WTC11 (cell line): ENCODE measurements around the gene LGALS8.

Experiments used
- CTCF ChIP-seq: fragments of 200-600 bp; IDR thresholded peaks from 2 replicates; pipeline ENCODE4 v1.8.0; 2022; ENCODE audit warnings: antibody characterized with exemption
- JAZF1 ChIP-seq: fragments of 250-450 bp; sonication (Bioruptor Pico); IDR thresholded peaks from 2 replicates; pipeline ENCODE4 v1.9.0; 2021; ENCODE audit warnings: moderate library complexity, mild to moderate bottlenecking, inconsistent platforms
- JUN ChIP-seq: sonication (generic); formaldehyde crosslinking; IDR thresholded peaks from 2 replicates; pipeline ENCODE4 v1.8.0; 2023; ENCODE audit warnings: mild to moderate bottlenecking, missing genetic modification reagents
- MLX ChIP-seq: sonication (generic); formaldehyde crosslinking; IDR thresholded peaks from 2 replicates; pipeline ENCODE4 v1.8.1; 2023; ENCODE audit warnings: mild to moderate bottlenecking, missing genetic modification reagents, moderate library complexity
- NR3C1 ChIP-seq: sonication (generic); formaldehyde crosslinking; conservative IDR thresholded peaks from 2 replicates; pipeline ENCODE4 v1.8.1; 2023; ENCODE audit warnings: low read depth, mild to moderate bottlenecking, missing genetic modification reagents
- RELA ChIP-seq: sonication (generic); formaldehyde crosslinking; IDR thresholded peaks from 2 replicates; pipeline ENCODE4 v1.8.1; 2022; ENCODE audit warnings: missing genetic modification reagents, mild to moderate bottlenecking, borderline replicate concordance
- SMAD3 ChIP-seq: sonication (generic); formaldehyde crosslinking; IDR thresholded peaks from 2 replicates; pipeline ENCODE4 v1.8.0; 2022; ENCODE audit warnings: missing genetic modification reagents, mild to moderate bottlenecking, borderline replicate concordance
- TCF7 ChIP-seq: sonication (generic); formaldehyde crosslinking; IDR thresholded peaks from 2 replicates; pipeline ENCODE4 v1.8.0; 2022; ENCODE audit warnings: mild to moderate bottlenecking, low read depth, missing genetic modification reagents, moderate library complexity
- ZNF138 ChIP-seq: sonication (generic); formaldehyde crosslinking; conservative IDR thresholded peaks from 2 replicates; pipeline ENCODE4 v1.8.1; 2022; ENCODE audit warnings: mild to moderate bottlenecking, moderate library complexity, missing genetic modification reagents
- TF ChIP-seq, protein P1 (sequence below): sonication (generic); formaldehyde crosslinking; IDR thresholded peaks from 2 replicates; pipeline ENCODE4 v1.8.0; 2022; ENCODE audit warnings: mild to moderate bottlenecking, missing genetic modification reagents

GRCh38 chr1:236492378-236492777 is 31.4 kb upstream of the LGALS8 start:
- no peak for TF ChIP-seq JUN (CRISPR knock-in tag)
- TF ChIP-seq ZNF138 (CRISPR knock-in tag) = no peak
- no peak for TF ChIP-seq SMAD3 (CRISPR knock-in tag)
- TF ChIP-seq JAZF1 (CRISPR knock-in tag) = no peak
- no peak for TF ChIP-seq CTCF
- TF ChIP-seq NR3C1 = no peak
- no peak for TF ChIP-seq TCF7 (CRISPR knock-in tag)
- TF ChIP-seq MLX = no peak
- no peak for TF ChIP-seq RELA (CRISPR knock-in tag)
- TF ChIP-seq, protein P1, sequence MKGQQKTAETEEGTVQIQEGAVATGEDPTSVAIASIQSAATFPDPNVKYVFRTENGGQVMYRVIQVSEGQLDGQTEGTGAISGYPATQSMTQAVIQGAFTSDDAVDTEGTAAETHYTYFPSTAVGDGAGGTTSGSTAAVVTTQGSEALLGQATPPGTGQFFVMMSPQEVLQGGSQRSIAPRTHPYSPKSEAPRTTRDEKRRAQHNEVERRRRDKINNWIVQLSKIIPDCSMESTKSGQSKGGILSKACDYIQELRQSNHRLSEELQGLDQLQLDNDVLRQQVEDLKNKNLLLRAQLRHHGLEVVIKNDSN (CRISPR knock-in tag) = no peak
